ENCODE results near the gene NPPB.

NPPB gene

GRCh38 chr1:11878081-11878890 lies 19.5 kb upstream of the NPPB start:
- Histone ChIP-seq H3K36me3 (replicated peaks in 1 of 2; ENCODE audit: control insufficient read depth in 2 of 2, insufficient read depth in 2 of 2, low read length in 2 of 2) (no peaks in the 10 kb centered on the region), H2BK12ac (ENCODE audit: low read length) (peak overlapping the region; percentile 22), H4K8ac (ENCODE audit: low read depth, low read length) (peak overlapping the region; percentile 86), H3K27ac (replicated peaks; ENCODE audit: low read length) (no peak overlapping the region), H3K4me3 (ENCODE audit: low read length in 2 of 2) (peak overlapping the region in 1 of 2 donors; percentile 27), H2AFZ (ENCODE audit: low read length) (no peak overlapping the region), H3K4me2 (ENCODE audit: insufficient read depth, low read length, poor library complexity, severe bottlenecking) (no peak overlapping the region), H4K91ac (ENCODE audit: low read depth, low read length, poor library complexity) (no peak overlapping the region), H3K18ac (ENCODE audit: low read length) (peak overlapping the region; percentile 64), H2BK120ac (ENCODE audit: low read depth, low read length) (no peak overlapping the region), H3K27me3 (ENCODE audit: control insufficient read depth in 3 of 3, insufficient read depth in 3 of 3, low read depth in 1 of 3, low read length in 3 of 3) (peaks cover 0 to 23% (median 0%) of the 10 kb centered on the region in 3 experiments), H3K4me1 (ENCODE audit: control insufficient read depth in 2 of 2, insufficient read depth in 1 of 2, low read depth in 1 of 2, low read length in 2 of 2) (peaks cover 4 to 6% of the 10 kb centered on the region in 2 donors), H2AK5ac (ENCODE audit: low read depth, low read length) (peak overlapping the region; percentile 84), H3K9me3 (replicated peaks in 1 of 2; ENCODE audit: control insufficient read depth in 2 of 2, insufficient read depth in 1 of 2, low read depth in 1 of 2, low read length in 2 of 2) (no peaks in the 10 kb centered on the region), H3K4ac (ENCODE audit: low read length) (peak overlapping the region; percentile 11), H3K9ac (ENCODE audit: low read depth, low read length, poor library complexity) (no peak overlapping the region), H3K23ac (ENCODE audit: low read depth, low read length, poor library complexity) (peak overlapping the region; percentile 31), H2BK15ac (ENCODE audit: low read length) (no peak overlapping the region), H3K14ac (ENCODE audit: low read length) (peak overlapping the region; percentile 82), H3K79me1 (ENCODE audit: low read depth, low read length) (peaks cover 3% of the 10 kb centered on the region), H2BK5ac (ENCODE audit: low read length) (no peak overlapping the region)
- WGBS, 2 donors (ENCODE audit: extremely low coverage in 2 of 2, insufficient read length in 2 of 2, insufficient replicate concordance in 1 of 2), result no CpG with 5 or more reads among the region's 31 CpGs
- DNase-seq (ENCODE audit: low spot score), result no peak

GRCh38 chr1:11877074-11877473 lies 18.3 kb upstream of the NPPB start:
- no peak overlapping the region for H3K4me2 ChIP-seq (ENCODE audit: insufficient read depth, low read length, poor library complexity, severe bottlenecking)
- no peak overlapping the region for H3K4ac ChIP-seq (ENCODE audit: low read length)
- WGBS, 2 donors (ENCODE audit: extremely low coverage in 2 of 2, insufficient read length in 2 of 2, insufficient replicate concordance in 1 of 2), result no CpG with 5 or more reads among the region's 6 CpGs
- H2BK5ac ChIP-seq (ENCODE audit: low read length), result no peak overlapping the region
- no peaks in the 10 kb centered on the region for H3K9me3 ChIP-seq (replicated peaks in 1 of 2; ENCODE audit: control insufficient read depth in 2 of 2, insufficient read depth in 1 of 2, low read depth in 1 of 2, low read length in 2 of 2)
- peaks cover 0 to 4% of the 10 kb centered on the region in 2 donors for H3K4me1 ChIP-seq (ENCODE audit: control insufficient read depth in 2 of 2, insufficient read depth in 1 of 2, low read depth in 1 of 2, low read length in 2 of 2)
- H2AFZ ChIP-seq (ENCODE audit: low read length), result no peak overlapping the region
- H3K27me3 ChIP-seq (ENCODE audit: control insufficient read depth in 3 of 3, insufficient read depth in 3 of 3, low read depth in 1 of 3, low read length in 3 of 3), result peaks cover 0 to 22% (median 0%) of the 10 kb centered on the region in 3 experiments
- no peak overlapping the region for H2BK15ac ChIP-seq (ENCODE audit: low read length)
- no peak overlapping the region for H4K8ac ChIP-seq (ENCODE audit: low read depth, low read length)
- no peak for DNase-seq (ENCODE audit: low spot score)
- no peak overlapping the region for H2BK120ac ChIP-seq (ENCODE audit: low read depth, low read length)
- H3K36me3 ChIP-seq (replicated peaks in 1 of 2; ENCODE audit: control insufficient read depth in 2 of 2, insufficient read depth in 2 of 2, low read length in 2 of 2), result no peaks in the 10 kb centered on the region
- H3K27ac ChIP-seq (replicated peaks; ENCODE audit: low read length), result no peak overlapping the region
- no peak overlapping the region for H2AK5ac ChIP-seq (ENCODE audit: low read depth, low read length)
- H3K23ac ChIP-seq (ENCODE audit: low read depth, low read length, poor library complexity), result no peak overlapping the region
- H3K79me1 ChIP-seq (ENCODE audit: low read depth, low read length), result peaks cover 3% of the 10 kb centered on the region
- no peak overlapping the region for H3K18ac ChIP-seq (ENCODE audit: low read length)
- H3K4me3 ChIP-seq (ENCODE audit: low read length in 2 of 2), result no peak overlapping the region
- H3K14ac ChIP-seq (ENCODE audit: low read length), result no peak overlapping the region
- H2BK12ac ChIP-seq (ENCODE audit: low read length), result no peak overlapping the region
- H3K9ac ChIP-seq (ENCODE audit: low read depth, low read length, poor library complexity), result no peak overlapping the region
- no peak overlapping the region for H4K91ac ChIP-seq (ENCODE audit: low read depth, low read length, poor library complexity)

DNA sequence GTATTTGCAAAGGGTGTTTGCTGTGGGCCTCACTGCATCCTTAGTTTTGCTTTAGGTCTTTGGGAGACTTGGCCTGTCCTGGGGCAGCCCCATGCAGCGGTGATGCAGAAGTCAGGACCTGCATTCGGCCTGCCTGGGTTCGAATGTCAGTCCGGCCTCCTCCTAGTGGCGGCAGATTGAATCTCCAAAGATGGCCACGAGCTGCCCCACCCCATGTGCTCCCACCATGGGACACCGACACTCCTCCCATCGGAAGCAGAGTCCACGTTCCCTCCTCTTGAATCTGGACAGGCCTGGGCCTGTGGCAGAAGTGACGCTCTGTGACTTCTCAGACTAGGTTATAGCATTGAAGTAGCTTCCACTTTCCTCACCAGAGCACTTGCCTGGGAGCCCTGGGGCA lies 16.3 kb upstream of the NPPB start:
- H3K9ac ChIP-seq (ENCODE audit: low read depth, low read length, poor library complexity), result no peak overlapping the region
- peak overlapping the region; percentile 82 for H2BK5ac ChIP-seq (ENCODE audit: low read length)
- WGBS, 2 donors (ENCODE audit: extremely low coverage in 2 of 2, insufficient read length in 2 of 2, insufficient replicate concordance in 1 of 2), result no CpG with 5 or more reads among the region's 10 CpGs
- H3K27me3 ChIP-seq (ENCODE audit: control insufficient read depth in 3 of 3, insufficient read depth in 3 of 3, low read depth in 1 of 3, low read length in 3 of 3), result peaks cover 0 to 18% (median 0%) of the 10 kb centered on the region in 3 experiments
- H3K4me1 ChIP-seq (ENCODE audit: control insufficient read depth in 2 of 2, insufficient read depth in 1 of 2, low read depth in 1 of 2, low read length in 2 of 2), result no peaks in the 10 kb centered on the region
- H2BK15ac ChIP-seq (ENCODE audit: low read length), result no peak overlapping the region
- H2AFZ ChIP-seq (ENCODE audit: low read length), result no peak overlapping the region
- H4K8ac ChIP-seq (ENCODE audit: low read depth, low read length), result no peak overlapping the region
- H2BK120ac ChIP-seq (ENCODE audit: low read depth, low read length), result no peak overlapping the region
- peaks cover 3% of the 10 kb centered on the region for H3K79me1 ChIP-seq (ENCODE audit: low read depth, low read length)
- H3K18ac ChIP-seq (ENCODE audit: low read length), result no peak overlapping the region
- H3K27ac ChIP-seq (replicated peaks; ENCODE audit: low read length), result no peak overlapping the region
- H3K4ac ChIP-seq (ENCODE audit: low read length), result no peak overlapping the region
- no peak for DNase-seq (ENCODE audit: low spot score)
- no peak overlapping the region for H3K4me3 ChIP-seq (ENCODE audit: low read length in 2 of 2)
- peak overlapping the region; percentile 16 for H2BK12ac ChIP-seq (ENCODE audit: low read length)
- H3K36me3 ChIP-seq (replicated peaks in 1 of 2; ENCODE audit: control insufficient read depth in 2 of 2, insufficient read depth in 2 of 2, low read length in 2 of 2), result no peaks in the 10 kb centered on the region
- H3K9me3 ChIP-seq (replicated peaks in 1 of 2; ENCODE audit: control insufficient read depth in 2 of 2, insufficient read depth in 1 of 2, low read depth in 1 of 2, low read length in 2 of 2), result no peaks in the 10 kb centered on the region
- H3K23ac ChIP-seq (ENCODE audit: low read depth, low read length, poor library complexity), result no peak overlapping the region
- H3K4me2 ChIP-seq (ENCODE audit: insufficient read depth, low read length, poor library complexity, severe bottlenecking), result no peak overlapping the region
- H2AK5ac ChIP-seq (ENCODE audit: low read depth, low read length), result no peak overlapping the region
- H3K14ac ChIP-seq (ENCODE audit: low read length), result no peak overlapping the region
- no peak overlapping the region for H4K91ac ChIP-seq (ENCODE audit: low read depth, low read length, poor library complexity)

DNA sequence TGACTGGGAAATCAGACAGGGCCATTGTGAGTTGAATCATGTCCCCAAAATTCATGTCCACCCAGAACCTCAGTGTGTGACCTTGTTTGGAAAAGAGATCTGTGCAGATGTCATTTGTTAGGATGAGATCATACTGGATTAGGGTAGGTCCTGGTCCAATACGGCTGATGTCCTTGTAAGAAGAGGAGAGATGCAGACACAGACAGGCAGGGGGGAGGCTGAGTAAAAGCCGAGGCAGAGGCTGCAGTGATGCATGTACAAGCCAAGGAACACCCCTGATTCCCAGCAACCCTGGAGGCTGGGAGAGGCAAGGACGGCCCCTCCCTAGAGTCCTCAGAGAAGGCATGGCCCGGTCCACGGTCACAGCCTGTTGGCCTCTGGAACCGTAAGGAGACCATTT lies 15.9 kb upstream of the NPPB start:
- peaks cover 0 to 18% (median 0%) of the 10 kb centered on the region in 3 experiments for H3K27me3 ChIP-seq (ENCODE audit: control insufficient read depth in 3 of 3, insufficient read depth in 3 of 3, low read depth in 1 of 3, low read length in 3 of 3)

More for the DNA sequence above, 15.9 kb upstream of the NPPB start:
- H2AFZ ChIP-seq (ENCODE audit: low read length), result no peak overlapping the region
- peak overlapping the region; percentile 70 for H3K9ac ChIP-seq (ENCODE audit: low read depth, low read length, poor library complexity)
- H3K14ac ChIP-seq (ENCODE audit: low read length), result peak overlapping the region; percentile 82
- no CpG with 5 or more reads among the region's 6 CpGs for WGBS, 2 donors (ENCODE audit: extremely low coverage in 2 of 2, insufficient read length in 2 of 2, insufficient replicate concordance in 1 of 2)
- no peak overlapping the region for H3K18ac ChIP-seq (ENCODE audit: low read length)
- H4K8ac ChIP-seq (ENCODE audit: low read depth, low read length), result peak overlapping the region; percentile 23
- H3K36me3 ChIP-seq (replicated peaks in 1 of 2; ENCODE audit: control insufficient read depth in 2 of 2, insufficient read depth in 2 of 2, low read length in 2 of 2), result no peaks in the 10 kb centered on the region
- peaks cover 3% of the 10 kb centered on the region for H3K79me1 ChIP-seq (ENCODE audit: low read depth, low read length)
- H3K23ac ChIP-seq (ENCODE audit: low read depth, low read length, poor library complexity), result no peak overlapping the region
- H3K4me1 ChIP-seq (ENCODE audit: control insufficient read depth in 2 of 2, insufficient read depth in 1 of 2, low read depth in 1 of 2, low read length in 2 of 2), result no peaks in the 10 kb centered on the region
- H3K27ac ChIP-seq (replicated peaks; ENCODE audit: low read length), result no peak overlapping the region
- no peak overlapping the region for H2BK15ac ChIP-seq (ENCODE audit: low read length)
- no peak overlapping the region for H2BK5ac ChIP-seq (ENCODE audit: low read length)
- H2BK12ac ChIP-seq (ENCODE audit: low read length), result peak overlapping the region; percentile 16
- H3K9me3 ChIP-seq (replicated peaks in 1 of 2; ENCODE audit: control insufficient read depth in 2 of 2, insufficient read depth in 1 of 2, low read depth in 1 of 2, low read length in 2 of 2), result no peaks in the 10 kb centered on the region
- no peak overlapping the region for H2AK5ac ChIP-seq (ENCODE audit: low read depth, low read length)
- no peak overlapping the region for H3K4me2 ChIP-seq (ENCODE audit: insufficient read depth, low read length, poor library complexity, severe bottlenecking)
- no peak overlapping the region for H3K4me3 ChIP-seq (ENCODE audit: low read length in 2 of 2)
- DNase-seq (ENCODE audit: low spot score), result no peak
- H3K4ac ChIP-seq (ENCODE audit: low read length), result no peak overlapping the region
- no peak overlapping the region for H4K91ac ChIP-seq (ENCODE audit: low read depth, low read length, poor library complexity)
- no peak overlapping the region for H2BK120ac ChIP-seq (ENCODE audit: low read depth, low read length)
